Measurements from ENCODE around the gene HOXD13.

HOXD13 gene

GRCh38 chr2:176093145-176093897, 800 bp downstream of the HOXD13 start:
- DNase-seq (ENCODE audit: low read depth in 1 of 2, low spot score in 1 of 2), result no peak

DNA sequence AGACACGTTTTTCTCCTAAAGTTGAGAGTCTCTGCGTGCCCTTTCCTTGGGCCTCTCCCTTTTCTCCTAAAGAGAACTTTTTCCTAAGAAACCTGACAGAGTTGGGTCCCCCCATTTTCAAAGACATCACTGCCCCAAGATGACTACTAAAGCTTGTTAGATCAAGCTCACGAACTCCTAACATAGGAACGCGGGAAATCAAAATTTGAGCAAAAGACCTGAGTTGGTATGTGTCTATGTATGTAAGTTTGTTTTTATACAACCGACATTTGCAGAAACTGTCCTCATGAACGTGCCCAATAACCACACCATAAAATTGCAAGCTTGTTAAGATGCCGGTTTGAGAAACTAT, 1.4 kb downstream of the HOXD13 start:
- no peak for DNase-seq (ENCODE audit: low read depth in 1 of 2, low spot score in 1 of 2)

DNA sequence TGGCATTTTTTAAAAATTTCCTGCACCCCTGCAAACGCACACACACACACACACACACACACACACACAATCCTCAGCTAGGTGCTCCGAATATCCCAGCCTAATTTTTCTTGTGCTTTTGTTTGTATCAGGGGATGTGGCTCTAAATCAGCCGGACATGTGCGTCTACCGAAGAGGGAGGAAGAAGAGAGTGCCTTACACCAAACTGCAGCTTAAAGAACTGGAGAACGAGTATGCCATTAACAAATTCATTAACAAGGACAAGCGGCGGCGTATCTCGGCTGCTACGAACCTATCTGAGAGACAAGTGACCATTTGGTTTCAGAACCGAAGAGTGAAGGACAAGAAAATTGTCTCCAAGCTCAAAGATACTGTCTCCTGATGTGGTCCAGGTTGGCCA, 1.8 kb downstream of the HOXD13 start:
- DNase-seq (ENCODE audit: low read depth in 1 of 2, low spot score in 1 of 2), result no peak

- no peak for DNase-seq (ENCODE audit: low read depth in 1 of 2, low spot score in 1 of 2)
Measured at GRCh38 chr2:176095421-176095820, 2.9 kb downstream of the HOXD13 start.

GRCh38 chr2:176096243-176096985, 3.9 kb downstream of the HOXD13 start:
- DNase-seq (ENCODE audit: low read depth in 1 of 2, low spot score in 1 of 2), result no peak

- DNase-seq (ENCODE audit: low read depth in 1 of 2, low spot score in 1 of 2), result peak; percentile 35 to 45
Measured at GRCh38 chr2:176096986-176097819, 4.7 kb downstream of the HOXD13 start.

- DNase-seq (ENCODE audit: low read depth in 1 of 2, low spot score in 1 of 2), result no peak
Measured at GRCh38 chr2:176097820-176098365, 5.4 kb downstream of the HOXD13 start.

DNA sequence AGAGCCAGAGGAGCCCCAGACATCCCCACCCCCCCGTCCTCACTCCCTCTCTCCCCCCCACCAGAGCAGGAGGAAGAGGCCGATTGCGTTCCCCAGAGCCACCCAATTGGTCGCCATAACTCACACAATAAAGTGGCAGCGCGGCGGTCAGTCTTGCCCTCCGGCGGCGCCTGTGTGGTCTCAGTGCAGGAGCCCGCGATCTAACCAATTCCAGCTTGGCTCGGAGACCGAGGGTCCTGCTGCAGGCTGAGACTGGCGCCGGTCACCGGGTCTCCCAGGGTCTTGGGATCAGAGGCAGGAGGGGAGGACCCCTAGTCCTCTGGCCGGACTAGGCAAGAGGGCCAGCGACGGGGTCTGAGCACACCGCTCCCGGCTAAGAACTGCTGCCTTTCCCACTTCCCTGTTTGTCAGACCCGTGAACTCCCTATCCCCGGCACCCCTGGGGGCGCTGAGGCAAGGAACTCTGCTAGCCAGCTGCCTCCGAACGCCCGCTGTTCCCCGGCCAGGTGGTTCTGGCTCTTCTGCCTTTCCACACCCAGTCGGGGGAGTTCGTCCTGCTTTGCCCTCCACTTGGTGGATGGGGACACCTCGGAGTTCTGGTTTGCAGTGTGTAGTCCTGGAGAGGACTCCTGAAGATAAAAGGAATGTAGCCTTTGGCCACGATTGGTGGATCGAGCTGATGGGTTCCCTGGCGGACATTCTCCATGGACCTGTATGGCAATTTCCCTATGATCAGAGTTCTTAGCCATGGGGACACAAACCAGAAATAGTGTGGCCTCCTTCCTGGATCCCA, 6.0 kb downstream of the HOXD13 start:
- no peak for DNase-seq (ENCODE audit: low read depth in 1 of 2, low spot score in 1 of 2)

DNA sequence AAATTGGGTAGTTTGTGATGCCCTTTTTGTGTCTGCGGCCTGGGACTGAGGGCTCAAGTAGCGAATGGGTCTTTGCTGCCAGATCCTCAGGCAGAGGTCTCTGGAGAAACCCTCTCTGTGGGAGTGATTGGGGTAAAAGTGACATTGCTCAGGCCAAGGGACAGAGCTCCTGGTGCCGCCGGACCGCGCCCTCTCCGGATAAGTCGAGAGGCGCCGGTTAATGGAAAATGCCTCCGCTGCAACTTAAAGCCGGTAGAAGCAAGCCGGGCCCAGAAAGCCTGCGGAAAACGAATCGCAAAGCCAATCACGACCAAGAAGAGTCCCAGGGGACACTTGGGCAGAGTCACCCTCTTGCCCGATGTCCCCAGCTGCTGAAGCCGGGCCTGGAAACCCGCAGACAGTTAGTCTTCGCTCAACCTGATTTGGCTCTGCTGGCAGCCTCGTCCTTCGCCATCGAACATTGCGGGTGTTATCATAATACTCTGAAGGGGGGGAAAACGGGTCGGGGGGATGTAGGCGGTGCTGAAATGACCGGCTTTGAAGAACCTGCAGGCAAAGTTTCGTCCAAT, 6.7 kb downstream of the HOXD13 start:
- no peak for DNase-seq (ENCODE audit: low read depth in 1 of 2, low spot score in 1 of 2)

GRCh38 chr2:176099728-176100546, 7.4 kb downstream of the HOXD13 start, which contains the start of gene HOXD12:
HOXD12 (plus strand) TSS chr2:176099795; CDS start chr2:176099802, 7 bp downstream.
- DNase-seq (ENCODE audit: low read depth in 1 of 2, low spot score in 1 of 2), result no peak

- no peak for DNase-seq (ENCODE audit: low read depth in 1 of 2, low spot score in 1 of 2)
Measured at GRCh38 chr2:176100547-176101140, 8.1 kb downstream of the HOXD13 start.

- no peak for DNase-seq (ENCODE audit: low read depth in 1 of 2, low spot score in 1 of 2)
Measured at GRCh38 chr2:176101216-176101830, 8.8 kb downstream of the HOXD13 start.

DNA sequence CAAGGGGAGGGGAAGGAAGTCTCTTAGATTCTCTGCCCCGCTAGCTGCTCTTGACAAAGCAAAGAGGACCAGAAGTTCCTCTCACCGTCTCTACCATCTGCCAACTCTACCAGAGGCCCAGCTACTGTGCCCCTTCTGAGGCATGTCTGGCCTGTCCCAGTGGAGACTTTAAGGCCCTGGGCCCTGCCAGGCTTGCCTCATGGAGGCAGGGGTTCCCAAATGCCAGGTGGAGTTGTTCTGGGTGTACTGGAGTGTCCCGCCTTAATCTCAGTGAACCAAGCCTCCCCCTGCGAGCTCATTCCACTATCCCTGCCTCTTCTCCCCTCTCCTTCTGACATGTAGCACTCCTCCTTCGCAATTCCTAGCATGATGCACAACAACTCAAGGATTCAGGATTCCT, 9.3 kb downstream of the HOXD13 start:
- no peak for DNase-seq (ENCODE audit: low read depth in 1 of 2, low spot score in 1 of 2)

DNA sequence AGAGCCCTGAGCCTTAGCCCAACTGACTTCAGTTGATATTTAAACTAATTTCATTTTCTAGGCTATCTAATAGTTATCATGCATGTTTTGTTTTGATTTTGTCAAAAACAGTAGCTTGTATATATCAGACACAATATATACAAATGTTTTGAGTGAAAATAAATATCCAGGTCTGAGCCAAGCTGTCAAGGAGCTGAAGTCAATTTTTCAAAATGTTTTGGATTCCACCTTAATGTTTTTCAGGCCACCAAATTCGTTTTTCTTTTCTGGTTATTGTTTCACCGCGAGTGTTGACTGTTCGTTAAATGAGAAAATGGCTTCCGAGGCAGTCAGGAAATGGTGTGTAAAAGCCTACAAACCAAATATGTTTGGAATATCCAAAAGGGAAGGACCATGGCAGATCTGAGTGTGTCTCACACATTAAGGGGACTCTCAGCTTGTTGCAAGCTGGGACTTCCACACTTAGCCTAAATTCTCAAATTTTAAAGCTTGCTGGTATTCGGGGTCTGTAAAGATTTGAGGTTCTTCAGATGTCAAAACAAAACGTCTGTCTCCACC, 9.9 kb downstream of the HOXD13 start:
- DNase-seq (ENCODE audit: low read depth in 1 of 2, low spot score in 1 of 2), result no peak

GRCh38 chr2:176103194-176103593, 10.7 kb downstream of the HOXD13 start:
- no peak for DNase-seq (ENCODE audit: low read depth in 1 of 2, low spot score in 1 of 2)

DNA sequence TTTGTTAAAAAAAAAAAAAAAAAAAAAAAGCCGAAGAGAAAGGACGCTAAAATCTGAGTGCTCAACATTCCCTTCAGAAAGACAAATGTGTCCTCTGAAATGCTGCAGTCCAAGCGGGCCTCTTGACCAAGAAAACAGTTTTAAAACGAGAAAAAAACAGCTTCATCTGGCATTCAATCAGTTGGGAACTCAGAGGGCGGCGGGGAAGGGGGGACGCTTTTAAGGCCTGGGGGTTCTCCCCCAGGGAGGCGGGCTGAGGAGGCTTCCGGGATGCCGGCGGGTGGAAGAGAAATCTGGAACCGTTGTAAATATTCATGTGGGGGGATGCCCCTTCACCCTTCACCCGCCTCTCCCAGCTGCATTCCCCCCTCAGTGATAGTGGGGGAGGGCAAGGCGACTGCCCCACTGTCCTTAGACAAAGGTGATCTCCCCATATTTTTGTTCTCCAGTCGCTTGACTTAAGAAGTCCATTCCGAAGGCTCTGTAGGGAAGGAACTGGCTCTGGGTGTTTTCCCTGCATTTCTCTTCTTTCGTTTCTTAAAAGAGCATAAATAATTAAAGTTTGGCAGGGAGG, 11.3 kb downstream of the HOXD13 start:
- DNase-seq (ENCODE audit: low read depth in 1 of 2, low spot score in 1 of 2), result no peak

GRCh38 chr2:176104316-176105077, 12.0 kb downstream of the HOXD13 start:
- DNase-seq (ENCODE audit: low read depth in 1 of 2, low spot score in 1 of 2), result no peak
